HFFc6 (cell line): ENCODE data around the gene VEPH1. TPM values are rescaled to one million over a fixed set of nuclear protein-coding genes. Genes with fewer than 3 reads are reported as not detected.
A peak's percentile ranks its signal among the peaks of the same experiment; 100 is the strongest.

Source experiments
- DNase-seq: peaks from one replicate; pipeline ENCODE4 v3.0.0-alpha.2; 2018
- H3K27ac Mint-ChIP-seq: 2 replicates; pipeline ENCODE4 v1.8.0; 2020; ENCODE audit warnings: mild to moderate bottlenecking, mixed read lengths
- H3K27me3 Mint-ChIP-seq: 2 replicates; pipeline ENCODE4 v1.8.0; 2021; ENCODE audit warnings: mild to moderate bottlenecking, moderate library complexity, mixed read lengths; ENCODE audit not compliant: insufficient read depth
- H3K36me3 Mint-ChIP-seq: 2 replicates; pipeline ENCODE4 v1.8.0; 2021; ENCODE audit warnings: low read depth, mixed read lengths
- H3K4me1 Mint-ChIP-seq: 2 replicates; pipeline ENCODE4 v1.8.0; 2020; ENCODE audit warnings: low read depth, mixed read lengths
- H3K4me3 Mint-ChIP-seq: 2 replicates; pipeline ENCODE4 v1.8.0; 2020; ENCODE audit warnings: mild to moderate bottlenecking, moderate library complexity, mixed read lengths
- H3K9me3 Mint-ChIP-seq: 2 replicates; pipeline ENCODE4 v1.8.0; 2020; ENCODE audit warnings: mild to moderate bottlenecking, mixed read lengths
- CTCF ChIP-seq: fragments of 200-600 bp; sonication (generic); IDR thresholded peaks from 2 replicates; pipeline ENCODE4 v1.5.0; 2021; ENCODE audit warnings: antibody characterized with exemption, mild to moderate bottlenecking
- total RNA-seq, 6 experiments: library from RNA; stranded (reverse); fragmentation: NEBNext Ultra II Directional; extraction: Animal tissue kit (Norgen Biotek cat#: 25700); gene quantifications; 2 replicates in 1 of 6; 3 replicates in 5 of 6; pipeline ENCODE4 v1.2.3, GENCODE V29; 2021

VEPH1 gene
- total RNA-seq, 6 experiments from 2014 or later: 33.3 to 72.7 (median 63.8) TPM

- Mint-ChIP-seq H3K4me3 (no peak overlapping the region), H3K36me3 (peaks cover 24% of the 10 kb centered on the region), H3K9me3 (peaks cover 6% of the 10 kb centered on the region; the same call in 1 of the 2 replicates), H3K27ac (no peak overlapping the region), H3K27me3 (peaks cover 2% of the 10 kb centered on the region), H3K4me1 (peaks cover 30% of the 10 kb centered on the region)
- no peak for DNase-seq
- no peak for TF ChIP-seq CTCF
Measured at GRCh38 chr3:157477441-157477840, 25.8 kb downstream of the VEPH1 start.

- H3K4me3 Mint-ChIP-seq: no peak overlapping the region
- no peak for TF ChIP-seq CTCF
- peaks cover 41% of the 10 kb centered on the region for H3K4me1 Mint-ChIP-seq
- peak; percentile 67 for DNase-seq
- no peaks in the 10 kb centered on the region for H3K9me3 Mint-ChIP-seq
- peaks cover 9% of the 10 kb centered on the region for H3K36me3 Mint-ChIP-seq
- peak overlapping the region; percentile 87 for H3K27ac Mint-ChIP-seq
- peaks cover 2% of the 10 kb centered on the region for H3K27me3 Mint-ChIP-seq
Measured at GRCh38 chr3:157475921-157476414, 27.2 kb downstream of the VEPH1 start.

- Mint-ChIP-seq H3K27ac (no peak overlapping the region), H3K9me3 (no peaks in the 10 kb centered on the region), H3K4me1 (peaks cover 56% of the 10 kb centered on the region), H3K27me3 (peaks cover 2% of the 10 kb centered on the region), H3K36me3 (peaks cover 18% of the 10 kb centered on the region), H3K4me3 (no peak overlapping the region)
- no peak for DNase-seq
- no peak for TF ChIP-seq CTCF
Measured at GRCh38 chr3:157472648-157473047, 30.6 kb downstream of the VEPH1 start.

GRCh38 chr3:157471064-157471463 lies 32.2 kb downstream of the VEPH1 start:
- Mint-ChIP-seq H3K27ac (0 out of 2 replicates have a peak overlapping the region, but pooled peaks have one; percentile 4), H3K4me1 (peaks cover 57% of the 10 kb centered on the region), H3K36me3 (peaks cover 29% of the 10 kb centered on the region), H3K9me3 (no peaks in the 10 kb centered on the region), H3K27me3 (no peaks in the 10 kb centered on the region; the same call in 1 of the 2 replicates), H3K4me3 (no peak overlapping the region)
- TF ChIP-seq CTCF: no peak
- no peak for DNase-seq

GRCh38 chr3:157469561-157470294 lies 33.5 kb downstream of the VEPH1 start:
- DNase-seq: no peak
- Mint-ChIP-seq H3K27me3 (no peaks in the 10 kb centered on the region; the same call in 1 of the 2 replicates), H3K4me1 (peaks cover 59% of the 10 kb centered on the region), H3K4me3 (no peak overlapping the region), H3K36me3 (peaks cover 37% of the 10 kb centered on the region), H3K27ac (no peak overlapping the region), H3K9me3 (no peaks in the 10 kb centered on the region)
- no peak for TF ChIP-seq CTCF
